Measurements from ENCODE around the gene SLC30A5. TPM values are rescaled to one million over a fixed set of nuclear protein-coding genes. Genes with fewer than 3 reads are reported as not detected.

Gene SLC30A5
- total and polyA plus RNA-seq, 9 of the 15 experiments (the other 6 are each of a cell fraction or from before 2014, with no cell fraction given), result 22.9 to 86.8 (median 62.5) TPM

- TF ChIP-seq GATAD2B (IDR thresholded peaks at IDR 0.05; ENCODE audit: borderline replicate concordance), result peak; percentile 52; the same call in 1 of the 2 replicates
- peak; percentile 66 for TF ChIP-seq TAF1 (IDR thresholded peaks at IDR 0.05; ENCODE audit: control insufficient read depth, extremely low read depth, insufficient read depth, low read length, severe bottlenecking)
- peak; percentile 88 for TF ChIP-seq SUPT5H (IDR thresholded peaks at IDR 0.05)
- TF ChIP-seq SIN3A (IDR thresholded peaks at IDR 0.05; ENCODE audit: borderline replicate concordance in 2 of 2, control insufficient read depth in 1 of 2, low read depth in 2 of 2, low read length in 2 of 2), result peak; percentile 90 to 94; a peak in 3 of 4 replicates
- TF ChIP-seq CTBP1 (IDR thresholded peaks at IDR 0.05; ENCODE audit: borderline replicate concordance), result peak; percentile 68; the same call in 1 of the 2 replicates
- TF ChIP-seq THAP12 (CRISPR knock-in tag; IDR thresholded peaks at IDR 0.05), result 0 out of 2 replicates have a peak, but pooled peaks have one; percentile 25
- peak; percentile 94 for TF ChIP-seq CREM (IDR thresholded peaks at IDR 0.05; ENCODE audit: low read depth)
- TF ChIP-seq CREB1 (IDR thresholded peaks at IDR 0.05), result peak; percentile 90
- peak; percentile 84 for TF ChIP-seq CREB1 (CRISPR knock-in tag; IDR thresholded peaks at IDR 0.05)
- TF ChIP-seq MAX (CRISPR knock-in tag; IDR thresholded peaks at IDR 0.05), result peak; percentile 96
- peak; percentile 87 for TF ChIP-seq NFRKB (IDR thresholded peaks at IDR 0.05; ENCODE audit: low read depth)
- no peak for TF ChIP-seq SMAD1 (IDR thresholded peaks at IDR 0.05; ENCODE audit: low read depth, low read length, partially characterized antibody)
- peak; percentile 92 for TF ChIP-seq E2F4 (CRISPR knock-in tag; IDR thresholded peaks at IDR 0.05; ENCODE audit: low read depth)
- TF ChIP-seq HDAC3 (IDR thresholded peaks at IDR 0.05; ENCODE audit: borderline replicate concordance, partially characterized antibody), result no peak
- no peak for TF ChIP-seq CEBPG (CRISPR knock-in tag; IDR thresholded peaks at IDR 0.05)
- no peak for TF ChIP-seq CEBPG (tag; conservative IDR thresholded peaks at IDR 0.05 in 1 of 2, IDR thresholded peaks at IDR 0.05 in 1 of 2)
- peak; percentile 95 for TF ChIP-seq LCOR (CRISPR knock-in tag; IDR thresholded peaks at IDR 0.05)
- TF ChIP-seq ZFPM2 (CRISPR knock-in tag; IDR thresholded peaks at IDR 0.05), result no peak
- TF ChIP-seq JUND (IDR thresholded peaks at IDR 0.05; ENCODE audit: borderline replicate concordance, low read depth, low read length), result peak; percentile 32; the same call in 1 of the 2 replicates
- TF ChIP-seq JUND (tag; IDR thresholded peaks at IDR 0.05; ENCODE audit: borderline replicate concordance, low read depth, low read length), result no peak; the same call in 1 of the 3 replicates
- TF ChIP-seq RNF2 (IDR thresholded peaks at IDR 0.05), result no peak
- peak; percentile 49; the same call in 1 of the 2 replicates for TF ChIP-seq MTA3 (IDR thresholded peaks at IDR 0.05; ENCODE audit: borderline replicate concordance)
- no peak for TF ChIP-seq ZNF668 (CRISPR knock-in tag; IDR thresholded peaks at IDR 0.05)
- no peak for TF ChIP-seq BACH1 (tag; IDR thresholded peaks at IDR 0.05)
- peak in 1 of 2 experiments; percentile 16; a peak in 1 of 4 replicates for TF ChIP-seq SRF (CRISPR knock-in tag; IDR thresholded peaks at IDR 0.05)
- peak; percentile 91 for TF ChIP-seq FOS (IDR thresholded peaks at IDR 0.05; ENCODE audit: extremely low read depth, insufficient read length)
These were observed 73.1 kb downstream of the SLC30A5 start, which contains the start of gene CCNB1 (continued) for GRCh38 chr5:69166686-69167492.
